B cell (primary cell): ENCODE data around the gene DGCR6. TPM values are rescaled to one million over a fixed set of nuclear protein-coding genes. Genes with fewer than 3 reads are reported as not detected.
"Not testable (repeated sequence)": the region's sequence is repeated elsewhere in the genome, so short reads cannot be mapped to it uniquely, and the experiment has no call there.

ENCODE experiments used
- ATAC-seq: fragments of 200-7000 bp; cut with Tn5 transposase; one replicate; pipeline ENCODE4 v1.10.0; 2021; ENCODE audit warnings: low read depth, mild to moderate bottlenecking, moderate number of reproducible peaks, moderate library complexity
- CTCF ChIA-PET: fragments of 350-600 bp; sonication (Branson Sonifier 250); formaldehyde crosslinking; loops from one replicate; lab custom pipeline; 2021; ENCODE audit warnings: antibody characterized with exemption, inconsistent platforms; lab: Charles Lee
- POLR2A ChIA-PET: fragments of 350-600 bp; sonication (Branson Sonifier 250); formaldehyde crosslinking; loops from one replicate; lab custom pipeline; 2021; ENCODE audit warnings: antibody characterized with exemption; lab: Charles Lee
- DNase-seq: peaks from one replicate; pipeline ENCODE4 v3.0.0; 2013
- H2AFZ ChIP-seq: 2 replicates; pipeline ENCODE4 v1.6.1; 2012; ENCODE audit warnings: mild to moderate bottlenecking, low read depth, low read length; ENCODE audit not compliant: insufficient read depth, poor library complexity, severe bottlenecking
- H3K27ac ChIP-seq, 2 donors: 1 replicate in 1 of 2; 2 replicates in 1 of 2; pipeline ENCODE4 v1.5.1; 2012 to 2013; ENCODE audit warnings: low read length in 2 of 2, mild to moderate bottlenecking in 2 of 2, moderate library complexity in 1 of 2
- H3K27me3 ChIP-seq, 4 experiments: fragments of 200-600 bp in 1 of 4; sonication (generic) in 1 of 4; replicated peaks in 1 of 4; 1 replicate in 2 of 4; 2 replicates in 2 of 4; pipeline versions ENCODE4 v1.6.1 to v1.7.0; 2013 to 2016; ENCODE audit warnings: low read length in 3 of 4, mild to moderate bottlenecking in 2 of 4, mixed read lengths in 1 of 4, moderate library complexity in 1 of 4; ENCODE audit not compliant: insufficient read depth in 4 of 4, control insufficient read depth in 3 of 4; ENCODE audit errors: control extremely low read depth in 1 of 4
- H3K36me3 ChIP-seq, 2 experiments: replicated peaks in 1 of 2; 1 replicate in 1 of 2; 2 replicates in 1 of 2; pipeline versions ENCODE4 v1.6.1 to v1.7.1; 2013; ENCODE audit warnings: low read length in 1 of 2; ENCODE audit not compliant: insufficient read depth in 2 of 2, control insufficient read depth in 1 of 2; ENCODE audit errors: control extremely low read depth in 1 of 2, extremely low read depth in 1 of 2
- H3K4me1 ChIP-seq, 2 donors: fragments of 200-600 bp in 1 of 2; sonication (generic) in 1 of 2; 1 replicate in 1 of 2; 2 replicates in 1 of 2; pipeline versions ENCODE4 v1.5.1 to v1.6.1; 2013 to 2017; ENCODE audit warnings: low read length in 2 of 2; ENCODE audit not compliant: control insufficient read depth in 2 of 2, insufficient read depth in 2 of 2
- H3K4me2 ChIP-seq: replicated peaks from 2 replicates; pipeline ENCODE3; 2012; ENCODE audit warnings: mild to moderate bottlenecking, low read depth, low read length; ENCODE audit not compliant: poor library complexity, severe bottlenecking
- H3K4me3 ChIP-seq, 5 experiments: fragments of 200-600 bp in 1 of 5; sonication (generic) in 1 of 5; 1 replicate in 3 of 5; 2 replicates in 2 of 5; pipeline versions ENCODE4 v1.5.1 to v1.7.0; 2011 to 2016; ENCODE audit warnings: low read length in 4 of 5, mild to moderate bottlenecking in 4 of 5, low read depth in 2 of 5, control low read depth in 1 of 5, moderate library complexity in 1 of 5; ENCODE audit not compliant: insufficient read depth in 1 of 5; ENCODE audit errors: control extremely low read depth in 1 of 5, extremely low read depth in 1 of 5
- H3K79me2 ChIP-seq: fragments of 200-600 bp; sonication (generic); one replicate; pipeline ENCODE4 v1.6.0; 2016; ENCODE audit warnings: low read length; ENCODE audit not compliant: control insufficient read depth, insufficient read depth
- H3K9ac ChIP-seq: fragments of 200-600 bp; sonication (generic); 2 replicates; pipeline ENCODE4 v1.6.1; 2017; ENCODE audit warnings: mild to moderate bottlenecking, low read length, moderate library complexity
- H3K9me3 ChIP-seq, 3 donors: one replicate each; pipeline versions ENCODE4 v1.6.1 to v1.7.1; 2013; ENCODE audit warnings: low read length in 2 of 3; ENCODE audit not compliant: control insufficient read depth in 2 of 3, insufficient read depth in 1 of 3; ENCODE audit errors: control extremely low read depth in 1 of 3
- H4K20me1 ChIP-seq: 2 replicates; pipeline ENCODE4 v1.6.0; 2012; ENCODE audit warnings: mild to moderate bottlenecking, low read length; ENCODE audit not compliant: insufficient read depth, control insufficient read depth, poor library complexity, severe bottlenecking
- H3K27ac Mint-ChIP-seq: one replicate; pipeline ENCODE4 v1.8.0; 2021; ENCODE audit warnings: mixed read lengths
- H3K27me3 Mint-ChIP-seq: one replicate; pipeline ENCODE4 v1.8.0; 2021; ENCODE audit warnings: mixed read lengths
- H3K4me1 Mint-ChIP-seq: one replicate; pipeline ENCODE4 v1.8.0; 2021; ENCODE audit warnings: mixed read lengths
- H3K4me3 Mint-ChIP-seq: one replicate; pipeline ENCODE4 v1.8.0; 2021; ENCODE audit warnings: mixed read lengths
- H3K9me3 Mint-ChIP-seq: one replicate; pipeline ENCODE4 v1.8.0; 2022; ENCODE audit warnings: mixed read lengths; ENCODE audit not compliant: insufficient read depth
- CTCF ChIP-seq: fragments of 200-600 bp; IDR thresholded peaks from one replicate; pipeline ENCODE4 v1.8.0; 2022; ENCODE audit warnings: antibody characterized with exemption, mild to moderate bottlenecking
- EZH2 ChIP-seq: IDR thresholded peaks from 2 replicates; pipeline ENCODE4 v1.6.1; 2012; ENCODE audit warnings: borderline replicate concordance, low read depth, mild to moderate bottlenecking, moderate library complexity, low read length; ENCODE audit not compliant: insufficient read depth, poor library complexity, severe bottlenecking
- WGBS: methylation state at CpG from one replicate; pipeline ENCODE4 v1.1.5; 2013; ENCODE audit warnings: missing lambda C conversion rate; ENCODE audit not compliant: insufficient coverage; 5-methylcytosine and 5-hydroxymethylcytosine counted together
- intact Hi-C: fragments of 100-400 bp; cut with micrococcal nuclease; formaldehyde crosslinking; loops from one replicate; pipeline ENCODE4 v1.10.0; 2022
- polyA plus RNA-seq: library from polyadenylated mRNA; depleted of rRNA; stranded (reverse); fragments of >200 nt; gene quantifications from 2 replicates; pipeline ENCODE4 v1.2.3, GENCODE V29; 2012
- total RNA-seq, 2 donors: library from RNA; stranded (reverse); fragments of 120-200 nt in 1 of 2; gene quantifications; 1 replicate in 1 of 2; 2 replicates in 1 of 2; pipeline versions ENCODE4 v1.2.3 to v1.2.4, GENCODE V29; 2013 to 2022

The DGCR6 gene
- total and polyA plus RNA-seq, 2 donors (not counting 1 experiment from before 2014, with no cell fraction given): 1.8 to 2.5 TPM

- ATAC-seq, H3K27me3 ChIP-seq, intact Hi-C loops, H3K36me3 ChIP-seq, H3K27ac Mint-ChIP-seq, H4K20me1 ChIP-seq, POLR2A ChIA-PET, H3K4me1 Mint-ChIP-seq, H2AFZ ChIP-seq, CTCF ChIA-PET, H3K9me3 ChIP-seq, H3K9ac ChIP-seq, H3K4me3 Mint-ChIP-seq, H3K27me3 Mint-ChIP-seq, H3K9me3 Mint-ChIP-seq, H3K79me2 ChIP-seq, H3K4me1 ChIP-seq, H3K27ac ChIP-seq, H3K4me3 ChIP-seq, H3K4me2 ChIP-seq: not testable (repeated sequence)
- peak; percentile 0 for DNase-seq
- 93% methylated on average over 3 of the region's 4 CpGs for WGBS
Measured at GRCh38 chr22:18884465-18884864, 21.7 kb upstream of the DGCR6 start.

GRCh38 chr22:18888115-18888514, 18.0 kb upstream of the DGCR6 start:
- Mint-ChIP-seq H3K4me3 (no peak overlapping the region), H3K27me3 (no peaks in the 10 kb centered on the region), H3K4me1 (no peaks in the 10 kb centered on the region), H3K27ac (no peak overlapping the region), H3K9me3 (peaks cover 2% of the 10 kb centered on the region)
- Histone ChIP-seq H2AFZ (no peak overlapping the region), H3K4me2 (no peak overlapping the region), H3K4me3 (no peak overlapping the region), H3K79me2 (no peaks in the 10 kb centered on the region), H3K27me3 (no peaks in the 10 kb centered on the region), H3K36me3 (no peaks in the 10 kb centered on the region), H3K4me1 (no peaks in the 10 kb centered on the region), H3K9me3 (no peaks in the 10 kb centered on the region), H4K20me1 (no peaks in the 10 kb centered on the region), H3K9ac (no peak overlapping the region), H3K27ac (no peak overlapping the region)
- TF ChIP-seq CTCF: no peak
- TF ChIP-seq EZH2: no peak
- intact Hi-C loops: no loop called here
- DNase-seq (no peak), ATAC-seq (no peak)
- ChIA-PET POLR2A (no interaction called here), CTCF (interaction anchor here (0.5 kb wide), 1 partner anchor 743 kb away, joined by 3 read pairs; no protein-coding TSS in a partner anchor)
- WGBS: no CpG with 5 or more reads among the region's 8 CpGs

GRCh38 chr22:18890510-18891192, 15.5 kb upstream of the DGCR6 start:
- H3K27me3 ChIP-seq, H3K4me3 ChIP-seq, H4K20me1 ChIP-seq, H3K27ac Mint-ChIP-seq, H3K79me2 ChIP-seq, H3K9me3 ChIP-seq, H3K9ac ChIP-seq, H3K4me1 ChIP-seq, H3K36me3 ChIP-seq, H2AFZ ChIP-seq, H3K4me3 Mint-ChIP-seq, POLR2A ChIA-PET, CTCF ChIA-PET, H3K4me2 ChIP-seq, H3K27ac ChIP-seq, H3K9me3 Mint-ChIP-seq, DNase-seq, H3K4me1 Mint-ChIP-seq, ATAC-seq, intact Hi-C loops, H3K27me3 Mint-ChIP-seq: not testable (repeated sequence)
- WGBS: no CpG with 5 or more reads among the region's 5 CpGs
